Bronchial epithelial cell (primary cell): ENCODE data around the gene AFF3. TPM values are rescaled to one million over a fixed set of nuclear protein-coding genes. Genes with fewer than 3 reads are reported as not detected.
A peak's percentile ranks its signal among the peaks of the same experiment; 100 is the strongest.

Experiments used
- DNase-seq: peaks from one replicate; pipeline ENCODE4 v3.0.0-alpha.2; 2010; ENCODE audit warnings: low read depth
- FAIRE-seq: peaks from 2 replicates; lab custom pipeline; 2011; peaks lifted over from hg19 to GRCh38; lab: Jason Lieb, UNC
- H3K27me3 ChIP-seq: 2 replicates; pipeline ENCODE4 v1.5.1; 2011; ENCODE audit warnings: low read length; ENCODE audit not compliant: control insufficient read depth, insufficient read depth
- H3K36me3 ChIP-seq: 2 replicates; pipeline ENCODE4 v1.5.1; 2011; ENCODE audit warnings: low read length; ENCODE audit not compliant: control insufficient read depth, insufficient read depth
- H3K4me3 ChIP-seq: 2 replicates; pipeline ENCODE4 v1.5.1; 2011; ENCODE audit warnings: mild to moderate bottlenecking, low read depth, low read length, control low read depth
- CTCF ChIP-seq: IDR thresholded peaks from 2 replicates; pipeline ENCODE4 v1.5.1; 2011; ENCODE audit warnings: mild to moderate bottlenecking, moderate library complexity, low read length, control low read depth, inconsistent platforms; ENCODE audit not compliant: insufficient read depth, severe bottlenecking
- total RNA-seq: library from RNA; depleted of rRNA; stranded (reverse); fragments of >200 nt; gene quantifications from 2 replicates; pipeline ENCODE4 v1.2.1, GENCODE V29; 2014

The AFF3 gene
- total RNA-seq, 1 donor from 2014 or later: not detected

GRCh38 chr2:99576775-99577174 is 565.6 kb downstream of the AFF3 start:
- Histone ChIP-seq H3K4me3 (no peak overlapping the region), H3K27me3 (peaks cover 2% of the 10 kb centered on the region), H3K36me3 (no peaks in the 10 kb centered on the region)
- FAIRE-seq: no peak
- no peak for DNase-seq
- no peak for TF ChIP-seq CTCF

GRCh38 chr2:99573634-99574251 is 568.6 kb downstream of the AFF3 start:
- TF ChIP-seq CTCF: no peak
- DNase-seq (no peak), FAIRE-seq (no peak)
- H3K4me3 ChIP-seq: no peak overlapping the region
- no peaks in the 10 kb centered on the region for H3K36me3 ChIP-seq
- H3K27me3 ChIP-seq: peaks cover 2% of the 10 kb centered on the region

GRCh38 chr2:99572373-99573164 is 569.8 kb downstream of the AFF3 start:
- H3K36me3 ChIP-seq: no peaks in the 10 kb centered on the region
- H3K4me3 ChIP-seq: no peak overlapping the region
- FAIRE-seq (no peak), DNase-seq (peak; percentile 37)
- peaks cover 2% of the 10 kb centered on the region for H3K27me3 ChIP-seq
- TF ChIP-seq CTCF: no peak

- Histone ChIP-seq H3K36me3 (no peaks in the 10 kb centered on the region), H3K27me3 (peaks cover 2% of the 10 kb centered on the region), H3K4me3 (no peak overlapping the region)
- FAIRE-seq (no peak), DNase-seq (no peak)
- TF ChIP-seq CTCF: no peak
Measured at GRCh38 chr2:99571954-99572353, 570.4 kb downstream of the AFF3 start.

GRCh38 chr2:99571533-99571932 is 570.9 kb downstream of the AFF3 start:
- H3K27me3 ChIP-seq: peaks cover 2% of the 10 kb centered on the region
- no peak for FAIRE-seq
- no peaks in the 10 kb centered on the region for H3K36me3 ChIP-seq
- TF ChIP-seq CTCF: no peak
- H3K4me3 ChIP-seq: no peak overlapping the region
- DNase-seq: no peak
